ENCODE measurements around the gene ENTREP1. TPM values are rescaled to one million over a fixed set of nuclear protein-coding genes. Genes with fewer than 3 reads are reported as not detected.

ENTREP1 gene
- polyA plus RNA-seq, 1 of the 3 experiments (the other 2 are of a cell fraction): not detected

GRCh38 chr9:69364510-69365150, 39.6 kb downstream of the ENTREP1 start:
- H4K20me1 ChIP-seq (ENCODE audit: insufficient read depth): no peaks in the 10 kb centered on the region
- no peaks in the 10 kb centered on the region for H3K9me2 ChIP-seq
- H3K9ac ChIP-seq: no peak overlapping the region
- TF ChIP-seq, protein P1, sequence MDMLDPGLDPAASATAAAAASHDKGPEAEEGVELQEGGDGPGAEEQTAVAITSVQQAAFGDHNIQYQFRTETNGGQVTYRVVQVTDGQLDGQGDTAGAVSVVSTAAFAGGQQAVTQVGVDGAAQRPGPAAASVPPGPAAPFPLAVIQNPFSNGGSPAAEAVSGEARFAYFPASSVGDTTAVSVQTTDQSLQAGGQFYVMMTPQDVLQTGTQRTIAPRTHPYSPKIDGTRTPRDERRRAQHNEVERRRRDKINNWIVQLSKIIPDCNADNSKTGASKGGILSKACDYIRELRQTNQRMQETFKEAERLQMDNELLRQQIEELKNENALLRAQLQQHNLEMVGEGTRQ (IDR thresholded peaks at IDR 0.05; ENCODE audit: borderline replicate concordance, low read depth, low read length): no peak
- TF ChIP-seq NRF1 (IDR thresholded peaks at IDR 0.05; ENCODE audit: low read depth, low read length) (no peak), JUND (IDR thresholded peaks at IDR 0.05) (no peak), FOXJ3 (CRISPR knock-in tag; IDR thresholded peaks at IDR 0.05) (no peak), CTCF (IDR thresholded peaks at IDR 0.05) (no peak), SMC3 (IDR thresholded peaks at IDR 0.05; ENCODE audit: low read depth, low read length) (no peak)
- TF ChIP-seq, protein P2, sequence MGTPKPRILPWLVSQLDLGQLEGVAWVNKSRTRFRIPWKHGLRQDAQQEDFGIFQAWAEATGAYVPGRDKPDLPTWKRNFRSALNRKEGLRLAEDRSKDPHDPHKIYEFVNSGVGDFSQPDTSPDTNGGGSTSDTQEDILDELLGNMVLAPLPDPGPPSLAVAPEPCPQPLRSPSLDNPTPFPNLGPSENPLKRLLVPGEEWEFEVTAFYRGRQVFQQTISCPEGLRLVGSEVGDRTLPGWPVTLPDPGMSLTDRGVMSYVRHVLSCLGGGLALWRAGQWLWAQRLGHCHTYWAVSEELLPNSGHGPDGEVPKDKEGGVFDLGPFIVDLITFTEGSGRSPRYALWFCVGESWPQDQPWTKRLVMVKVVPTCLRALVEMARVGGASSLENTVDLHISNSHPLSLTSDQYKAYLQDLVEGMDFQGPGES (IDR thresholded peaks at IDR 0.05; ENCODE audit: low read depth, low read length): no peak
- no peak for DNase-seq
- H3K79me2 ChIP-seq (ENCODE audit: insufficient read depth): no peaks in the 10 kb centered on the region
- H3K4me1 ChIP-seq (ENCODE audit: control insufficient read depth in 1 of 2, insufficient read depth in 2 of 2, low read depth in 1 of 2, low read length in 1 of 2): no peaks in the 10 kb centered on the region
- no peaks in the 10 kb centered on the region for H3F3A ChIP-seq (replicated peaks; ENCODE audit: insufficient read depth)
- H3K4me2 ChIP-seq: no peak overlapping the region
- no peak overlapping the region for H3K4me3 ChIP-seq (ENCODE audit: low read depth in 2 of 2, low read length in 1 of 2)
- H3K27ac ChIP-seq (ENCODE audit: low read depth in 2 of 2, low read length in 1 of 2): no peak overlapping the region
- ChIA-PET CTCF (interaction anchor here (1.4 kb wide), 1 partner anchor 15 kb away, joined by 4 read pairs; no protein-coding TSS in a partner anchor), POLR2A (no interaction called here)
- H3K27me3 ChIP-seq (ENCODE audit: insufficient read depth): peaks cover 12% of the 10 kb centered on the region; the same call in 1 of the 2 replicates
- H2AFZ ChIP-seq (ENCODE audit: low read depth): no peak overlapping the region
- H3K9me3 ChIP-seq: no peaks in the 10 kb centered on the region
- WGBS (ENCODE audit: low lambda C conversion rate): 14% methylated on average over 3 of the region's 3 CpGs
- H3K36me3 ChIP-seq (replicated peaks in 1 of 2; ENCODE audit: control insufficient read depth in 1 of 2, insufficient read depth in 2 of 2, low read length in 1 of 2): no peaks in the 10 kb centered on the region

GRCh38 chr9:69370430-69370829, 45.4 kb downstream of the ENTREP1 start:
- TF ChIP-seq RFX5 (IDR thresholded peaks at IDR 0.05; ENCODE audit: low read length): no peak
- TF ChIP-seq MXI1 (IDR thresholded peaks at IDR 0.05; ENCODE audit: low read depth, low read length): no peak
- no peak for DNase-seq
- Histone ChIP-seq H3K27ac (ENCODE audit: low read depth in 2 of 2, low read length in 1 of 2) (no peak overlapping the region), H4K20me1 (ENCODE audit: insufficient read depth) (no peaks in the 10 kb centered on the region), H3K9me3 (no peaks in the 10 kb centered on the region), H3K4me3 (ENCODE audit: low read depth in 2 of 2, low read length in 1 of 2) (no peak overlapping the region), H3K9me2 (no peaks in the 10 kb centered on the region), H3K9ac (no peak overlapping the region), H3K36me3 (replicated peaks in 1 of 2; ENCODE audit: control insufficient read depth in 1 of 2, insufficient read depth in 2 of 2, low read length in 1 of 2) (no peaks in the 10 kb centered on the region), H3K27me3 (ENCODE audit: insufficient read depth) (peaks cover 7% of the 10 kb centered on the region; the same call in 1 of the 2 replicates), H3K79me2 (ENCODE audit: insufficient read depth) (no peaks in the 10 kb centered on the region), H3F3A (replicated peaks; ENCODE audit: insufficient read depth) (no peaks in the 10 kb centered on the region), H3K4me1 (ENCODE audit: control insufficient read depth in 1 of 2, insufficient read depth in 2 of 2, low read depth in 1 of 2, low read length in 1 of 2) (no peaks in the 10 kb centered on the region), H3K4me2 (no peak overlapping the region), H2AFZ (ENCODE audit: low read depth) (no peak overlapping the region)
- 22% methylated on average over 2 of the region's 2 CpGs for WGBS (ENCODE audit: low lambda C conversion rate)
- ChIA-PET CTCF (no interaction called here), POLR2A (no interaction called here)
